Kidney epithelial cell (primary cell): ENCODE data around the gene TBC1D3B. TPM values are rescaled to one million over a fixed set of nuclear protein-coding genes. Genes with fewer than 3 reads are reported as not detected.
A peak's percentile ranks its signal among the peaks of the same experiment; 100 is the strongest.
"Not testable (repeated sequence)": the region's sequence is repeated elsewhere in the genome, so short reads cannot be mapped to it uniquely, and the experiment has no call there.

ENCODE experiments used
- DNase-seq: peaks from one replicate; pipeline ENCODE4 v3.0.0-alpha.2; 2010; ENCODE audit warnings: low read depth
- H3K27me3 ChIP-seq: 2 replicates; pipeline ENCODE4 v1.6.0; 2011; ENCODE audit warnings: low read length; ENCODE audit not compliant: control insufficient read depth, insufficient read depth
- H3K36me3 ChIP-seq: 2 replicates; pipeline ENCODE4 v1.5.1; 2011; ENCODE audit warnings: low read length; ENCODE audit not compliant: control insufficient read depth, insufficient read depth
- H3K4me3 ChIP-seq: 2 replicates; pipeline ENCODE4 v1.5.1; 2011; ENCODE audit warnings: low read depth, mild to moderate bottlenecking, control low read depth, low read length
- total RNA-seq: library from RNA; depleted of rRNA; stranded (reverse); fragments of >200 nt; gene quantifications from 2 replicates; pipeline ENCODE4 v1.2.3, GENCODE V29; 2015
- TF ChIP-seq, protein P1 (sequence below): IDR thresholded peaks from 2 replicates; pipeline ENCODE4 v1.5.1; 2011; ENCODE audit warnings: mild to moderate bottlenecking, moderate library complexity, low read length, control low read depth, inconsistent platforms; ENCODE audit not compliant: insufficient read depth, poor library complexity, severe bottlenecking

Gene TBC1D3B
- total RNA-seq, 1 donor from 2014 or later, result not detected

DNA sequence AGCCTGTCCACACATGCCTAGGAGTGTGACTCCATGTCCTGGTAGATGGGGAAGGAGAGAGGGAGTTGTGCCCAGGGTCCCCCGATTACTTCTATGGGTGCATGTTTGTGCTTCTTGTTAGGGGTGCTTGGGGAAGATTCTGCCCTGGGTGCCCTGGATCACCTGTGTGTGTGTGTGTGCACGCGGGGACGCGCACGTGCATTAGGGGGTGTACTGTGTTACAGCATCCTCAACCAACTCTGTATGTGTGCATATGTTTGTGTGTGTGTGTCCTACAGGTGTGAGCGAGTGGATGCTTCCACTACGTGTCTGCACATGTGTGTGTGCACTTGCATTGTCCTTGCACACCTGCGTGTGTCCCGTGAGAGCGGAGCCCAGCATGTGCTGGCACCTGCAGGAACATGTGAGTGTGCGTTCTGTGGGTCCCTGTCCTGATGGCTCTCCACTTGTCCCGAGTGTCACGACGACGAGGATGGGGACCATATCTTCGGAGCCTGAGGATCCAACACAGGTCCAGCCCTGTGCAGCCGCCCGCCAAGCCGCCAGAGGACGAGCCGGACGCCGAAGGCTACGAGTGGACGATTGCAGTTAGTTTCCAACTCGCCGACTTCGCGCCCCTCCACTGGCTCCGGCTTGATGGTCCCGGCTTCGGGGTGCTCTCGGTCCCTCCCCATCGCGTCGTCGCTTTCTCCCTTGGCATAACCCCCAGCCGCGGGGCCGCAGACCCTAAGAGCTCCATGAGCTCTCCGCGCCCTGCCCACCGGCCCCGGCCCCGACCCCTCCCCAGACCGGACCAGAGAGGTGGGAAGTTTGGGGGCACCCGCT is 6.0 kb upstream of the TBC1D3B start:
- Histone ChIP-seq H3K4me3 (peak overlapping the region; percentile 37), H3K27me3 (peaks cover 24% of the 10 kb centered on the region)
- DNase-seq, result no peak

DNA sequence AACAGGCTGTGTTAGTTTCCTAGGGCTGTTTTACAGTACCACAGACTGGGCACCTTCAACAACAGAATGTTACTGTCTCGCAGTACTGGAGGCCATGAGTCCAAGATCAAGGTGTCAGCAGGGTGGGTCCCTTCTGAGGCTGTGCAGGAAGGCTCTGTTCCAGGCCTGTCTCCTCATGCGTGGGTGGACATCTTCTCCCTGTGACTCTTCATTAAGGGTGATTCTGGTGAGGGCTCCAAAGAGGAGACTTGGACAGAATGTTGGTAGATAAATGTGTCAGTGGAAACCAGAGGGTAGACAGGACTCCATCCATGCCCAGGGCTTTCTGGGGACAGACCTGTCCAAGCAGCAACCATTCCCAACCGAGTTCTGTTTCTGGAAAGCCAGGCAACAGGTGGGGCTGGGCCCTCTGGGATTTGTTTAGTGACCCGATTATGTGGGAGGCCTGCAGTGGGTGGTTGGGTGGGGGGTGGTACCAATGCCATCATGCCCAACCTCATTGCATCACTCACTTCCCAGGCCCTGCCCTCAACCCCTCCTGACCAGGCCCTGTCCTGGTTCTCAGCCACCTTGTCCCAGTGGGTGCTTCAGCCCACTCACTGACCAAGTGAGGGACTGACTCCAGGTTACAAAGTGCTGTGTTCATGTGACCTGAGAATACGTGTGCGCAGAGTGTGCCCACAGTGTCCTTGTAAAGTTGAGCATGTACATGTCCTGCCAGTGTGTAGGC is 5.2 kb upstream of the TBC1D3B start:
- not testable (repeated sequence) for H3K4me3 ChIP-seq, H3K36me3 ChIP-seq
- peaks cover 24% of the 10 kb centered on the region for H3K27me3 ChIP-seq

More for the DNA sequence above, 6.0 kb upstream of the TBC1D3B start:
- TF ChIP-seq, protein P1, sequence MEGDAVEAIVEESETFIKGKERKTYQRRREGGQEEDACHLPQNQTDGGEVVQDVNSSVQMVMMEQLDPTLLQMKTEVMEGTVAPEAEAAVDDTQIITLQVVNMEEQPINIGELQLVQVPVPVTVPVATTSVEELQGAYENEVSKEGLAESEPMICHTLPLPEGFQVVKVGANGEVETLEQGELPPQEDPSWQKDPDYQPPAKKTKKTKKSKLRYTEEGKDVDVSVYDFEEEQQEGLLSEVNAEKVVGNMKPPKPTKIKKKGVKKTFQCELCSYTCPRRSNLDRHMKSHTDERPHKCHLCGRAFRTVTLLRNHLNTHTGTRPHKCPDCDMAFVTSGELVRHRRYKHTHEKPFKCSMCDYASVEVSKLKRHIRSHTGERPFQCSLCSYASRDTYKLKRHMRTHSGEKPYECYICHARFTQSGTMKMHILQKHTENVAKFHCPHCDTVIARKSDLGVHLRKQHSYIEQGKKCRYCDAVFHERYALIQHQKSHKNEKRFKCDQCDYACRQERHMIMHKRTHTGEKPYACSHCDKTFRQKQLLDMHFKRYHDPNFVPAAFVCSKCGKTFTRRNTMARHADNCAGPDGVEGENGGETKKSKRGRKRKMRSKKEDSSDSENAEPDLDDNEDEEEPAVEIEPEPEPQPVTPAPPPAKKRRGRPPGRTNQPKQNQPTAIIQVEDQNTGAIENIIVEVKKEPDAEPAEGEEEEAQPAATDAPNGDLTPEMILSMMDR, result no peak
- H3K36me3 ChIP-seq, result no peaks in the 10 kb centered on the region

DNA sequence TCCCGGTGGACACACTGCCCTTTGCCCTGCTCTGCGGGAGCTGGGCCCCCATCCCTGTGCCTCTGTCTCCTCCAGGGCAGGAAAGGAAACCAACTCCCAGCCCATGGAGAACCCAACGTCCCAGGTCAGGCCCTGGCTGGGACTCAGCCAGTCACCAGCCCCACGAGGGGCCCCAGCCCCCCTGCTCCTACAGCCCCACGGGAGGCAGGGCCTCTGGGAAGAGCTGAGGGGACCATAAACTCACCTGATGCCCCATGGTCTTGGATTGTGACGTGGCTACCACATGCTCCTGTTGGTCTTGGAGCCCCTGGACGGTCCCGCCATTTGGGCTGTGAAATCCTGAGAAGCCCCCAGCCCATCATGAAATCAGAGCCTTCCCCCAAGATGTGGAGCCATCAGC is 7.6 kb downstream of the TBC1D3B start:
- not testable (repeated sequence) for H3K27me3 ChIP-seq, H3K36me3 ChIP-seq, H3K4me3 ChIP-seq, DNase-seq

More for the DNA sequence above, 5.2 kb upstream of the TBC1D3B start:
- not testable (repeated sequence) for DNase-seq

DNA sequence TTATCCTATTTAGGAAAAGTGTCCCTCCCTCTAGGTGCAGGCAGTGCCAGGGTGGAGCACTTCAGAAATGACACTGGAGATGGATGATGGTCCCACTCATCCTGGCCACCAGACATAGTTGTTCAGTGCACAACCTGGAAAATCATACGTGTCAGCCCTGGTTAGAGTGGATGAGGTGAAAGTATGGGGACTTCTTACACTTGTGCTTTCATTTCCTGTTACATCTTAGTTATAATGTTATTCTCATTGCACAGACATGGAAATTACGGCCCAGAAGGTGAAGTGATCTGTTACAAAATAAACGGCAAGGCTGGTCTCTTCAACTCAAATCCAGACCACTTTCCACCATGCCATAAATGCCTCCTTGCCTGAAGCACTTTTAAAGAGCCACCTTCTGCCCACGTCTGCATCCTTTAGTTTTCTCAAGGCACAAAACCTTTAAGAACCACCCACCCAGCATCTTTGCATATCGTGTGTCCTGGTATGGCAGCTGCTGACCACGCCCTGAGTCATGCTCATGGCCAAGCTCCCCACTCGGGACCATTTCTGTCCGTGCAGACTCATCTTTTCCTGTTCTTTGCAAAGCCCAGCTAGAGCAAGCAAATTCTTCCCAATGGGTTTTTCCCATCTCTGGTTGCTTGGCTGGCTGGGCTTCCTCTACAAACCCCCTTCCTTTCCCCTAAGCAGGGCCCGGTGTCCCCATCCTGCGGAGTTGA is 22.4 kb downstream of the TBC1D3B start:
- DNase-seq, result no peak
- TF ChIP-seq, protein P1, result no peak
- Histone ChIP-seq H3K27me3 (no peaks in the 10 kb centered on the region), H3K4me3 (no peak overlapping the region), H3K36me3 (no peaks in the 10 kb centered on the region)

DNA sequence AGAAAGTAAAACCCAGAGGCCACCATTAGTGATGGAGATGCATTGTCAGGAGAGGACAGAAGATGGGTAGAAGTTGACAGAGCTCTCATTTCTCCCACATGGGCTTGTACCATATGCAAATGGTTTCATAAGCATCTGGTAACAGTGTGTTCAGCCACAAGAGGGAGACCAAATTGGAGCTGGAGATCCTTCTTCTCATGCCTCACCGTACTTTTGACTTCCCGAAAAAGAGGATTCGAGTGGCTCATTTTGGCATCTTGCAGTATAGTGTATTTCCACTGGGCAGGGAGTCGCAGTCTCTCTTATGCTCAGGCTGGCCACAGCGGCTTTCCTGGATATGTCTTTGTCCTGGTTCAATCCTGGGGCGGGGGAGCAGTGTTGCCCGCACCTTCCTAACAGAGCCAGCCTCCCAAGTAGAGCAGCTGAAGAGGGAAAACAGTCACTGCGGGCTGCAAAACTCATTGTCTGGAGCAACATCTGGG is 23.8 kb downstream of the TBC1D3B start:
- Histone ChIP-seq H3K4me3 (no peak overlapping the region), H3K36me3 (no peaks in the 10 kb centered on the region), H3K27me3 (no peaks in the 10 kb centered on the region)
- no peak for DNase-seq
- TF ChIP-seq, protein P1, result no peak

DNA sequence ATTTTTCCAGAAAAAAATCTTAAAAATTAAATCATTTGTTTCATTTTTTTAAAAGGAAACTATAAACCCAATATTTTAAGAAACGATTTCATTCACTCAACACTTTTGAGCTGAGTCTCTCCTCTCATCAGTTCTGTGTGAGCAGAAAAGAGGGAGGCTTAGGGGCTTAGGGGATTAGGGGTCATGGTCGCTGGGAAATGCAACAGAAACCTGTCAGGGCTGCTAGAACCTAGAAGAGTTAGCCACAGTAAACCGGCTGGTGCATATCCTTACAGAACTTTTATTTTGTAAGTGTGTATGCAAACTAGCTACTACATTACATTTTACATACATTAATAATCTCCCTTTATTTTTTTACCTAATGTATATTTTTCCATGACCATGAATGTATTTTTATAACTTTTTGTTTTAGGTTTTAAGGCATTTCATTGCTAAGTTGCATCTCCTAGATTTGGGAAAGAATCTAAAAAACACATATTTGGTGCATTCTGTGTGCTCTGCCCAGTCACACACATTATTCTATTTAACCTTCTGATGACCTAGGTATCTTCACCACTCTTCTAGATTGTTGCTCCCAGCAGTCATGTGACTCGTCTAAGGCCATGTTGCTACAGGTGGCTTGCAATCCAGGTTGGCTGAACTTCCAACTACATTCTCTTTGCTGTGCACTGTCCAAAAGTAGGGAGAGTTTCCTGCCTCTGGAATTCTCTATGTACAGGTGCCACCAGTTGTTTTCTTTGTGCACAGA is 24.4 kb downstream of the TBC1D3B start:
- TF ChIP-seq, protein P1, result no peak
- DNase-seq, result no peak
- no peaks in the 10 kb centered on the region for H3K36me3 ChIP-seq
- H3K27me3 ChIP-seq, result peaks cover 3% of the 10 kb centered on the region
- no peak overlapping the region for H3K4me3 ChIP-seq
